Hepatocyte (in vitro differentiated cells): ENCODE results near the gene GPD1.

Source experiments
- CTCF ChIP-seq: fragments of 200-600 bp; sonication (generic); IDR thresholded peaks from 2 replicates; pipeline ENCODE4 v1.5.1; 2016; ENCODE audit warnings: antibody characterized with exemption, mild to moderate bottlenecking; ENCODE audit not compliant: poor library complexity
- EZH2phosphoT487 ChIP-seq: fragments of 200-600 bp; sonication (generic); IDR thresholded peaks from one replicate; pipeline ENCODE4 v1.6.1; 2018; ENCODE audit warnings: antibody characterized with exemption, mild to moderate bottlenecking, low read depth, moderate library complexity; ENCODE audit not compliant: unreplicated experiment, severe bottlenecking

- TF ChIP-seq CTCF = no peak
- TF ChIP-seq EZH2phosphoT487 = no peak
Measured at GRCh38 chr12:50078281-50078680, 25.5 kb upstream of the GPD1 start.
